ENCODE data around the gene SNUPN.
"Not testable (repeated sequence)": the region's sequence is repeated elsewhere in the genome, so short reads cannot be mapped to it uniquely, and the experiment has no call there.

SNUPN gene

DNA sequence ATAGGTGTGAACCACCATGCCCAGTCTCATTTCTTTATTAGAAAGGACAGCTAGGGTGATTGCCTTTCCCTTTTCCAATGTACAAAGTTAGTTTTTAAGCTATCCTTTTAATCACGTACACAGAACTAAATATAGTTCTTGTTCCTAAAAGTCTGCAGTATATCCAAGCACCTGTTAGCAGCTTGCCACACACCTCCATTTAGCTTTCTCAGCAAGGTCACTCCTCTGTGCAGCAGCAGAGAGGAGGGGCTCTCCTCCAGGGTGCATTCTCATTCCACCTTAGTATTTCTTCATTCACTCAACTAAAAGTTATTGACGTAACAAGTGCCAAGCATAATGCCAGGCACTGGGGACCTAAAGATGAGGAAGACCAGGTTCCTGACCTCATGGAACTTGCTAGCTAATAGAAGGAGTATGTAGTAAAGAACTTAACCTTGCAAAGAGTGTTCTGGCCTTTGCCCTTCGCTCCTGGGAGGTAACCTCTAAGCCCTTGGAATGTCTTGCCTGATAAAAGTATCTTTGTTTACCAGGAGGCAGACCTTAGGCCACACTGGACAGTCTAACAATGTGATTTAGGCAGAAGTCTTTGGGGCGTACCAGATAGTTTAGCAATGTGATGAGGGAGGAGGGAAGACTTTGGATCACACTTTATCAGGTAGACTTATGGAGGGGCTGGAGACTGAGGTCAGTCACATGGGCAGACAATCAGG, 33.7 kb downstream of the SNUPN start:
- Histone ChIP-seq H3K4me3 (ENCODE audit: extremely low read depth, insufficient read depth, low read length, poor library complexity, severe bottlenecking) (no peak overlapping the region), H3K9me3 (ENCODE audit: control insufficient read depth, low read length) (no peaks in the 10 kb centered on the region), H3K27ac (ENCODE audit: low read depth, low read length, severe bottlenecking) (no peak overlapping the region), H3K36me3 (ENCODE audit: control insufficient read depth, insufficient read depth, low read length) (peaks cover 14% of the 10 kb centered on the region), H3K4me1 (ENCODE audit: control insufficient read depth, insufficient read depth, low read length, poor library complexity, severe bottlenecking) (no peaks in the 10 kb centered on the region)
- WGBS, 2 experiments (ENCODE audit: insufficient coverage in 2 of 2): 91 to 100% methylated on average over 3 to 4 of the region's 4 CpGs

DNA sequence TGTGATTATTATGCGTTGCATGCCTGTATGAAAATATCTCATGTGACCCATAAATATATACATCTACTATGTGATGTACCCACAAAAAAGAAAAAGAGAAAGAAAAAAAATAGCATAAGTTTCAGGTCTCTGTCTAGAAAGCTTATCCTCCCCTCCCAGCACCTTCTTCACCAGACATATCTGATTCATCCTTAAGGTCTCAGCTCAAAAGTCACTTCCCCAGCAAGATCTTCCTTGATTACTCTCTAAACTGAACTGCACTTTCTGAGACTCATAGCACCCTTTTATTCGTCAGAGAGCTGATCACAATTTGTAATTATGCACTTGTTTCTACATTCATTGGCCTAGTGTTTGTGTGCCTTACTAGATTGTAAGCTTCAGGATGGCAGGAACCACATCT, 35.3 kb downstream of the SNUPN start:
- no peak overlapping the region for H3K27ac ChIP-seq (ENCODE audit: low read depth, low read length, severe bottlenecking)
- H3K36me3 ChIP-seq (ENCODE audit: control insufficient read depth, insufficient read depth, low read length): peaks cover 7% of the 10 kb centered on the region
- H3K9me3 ChIP-seq (ENCODE audit: control insufficient read depth, low read length): no peaks in the 10 kb centered on the region
- H3K4me3 ChIP-seq (ENCODE audit: extremely low read depth, insufficient read depth, low read length, poor library complexity, severe bottlenecking): no peak overlapping the region
- no peaks in the 10 kb centered on the region for H3K4me1 ChIP-seq (ENCODE audit: control insufficient read depth, insufficient read depth, low read length, poor library complexity, severe bottlenecking)
- WGBS, 2 experiments (ENCODE audit: insufficient coverage in 2 of 2): 100% methylated on average over 1 of the region's 2 CpGs; no CpG with 5 or more reads in 1 of the 2 experiments

DNA sequence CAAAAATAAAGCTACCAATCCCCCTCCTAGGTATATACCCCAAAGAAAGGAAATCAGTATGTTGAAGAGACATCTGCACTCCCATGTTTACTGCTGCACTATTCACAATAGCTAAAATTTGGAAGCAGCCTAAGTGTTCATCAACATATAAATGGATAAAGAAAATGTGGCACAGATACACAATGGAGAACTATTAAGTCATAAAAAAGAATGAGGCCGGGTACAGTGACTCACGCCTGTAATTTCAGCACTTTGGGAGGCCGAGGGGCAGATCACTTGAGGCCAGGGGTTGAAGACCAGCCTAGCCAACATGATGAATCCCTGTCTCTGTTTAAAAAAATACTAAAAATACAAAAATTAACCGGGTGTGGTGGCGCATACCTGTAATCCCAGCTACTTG, 36.5 kb downstream of the SNUPN start:
- Histone ChIP-seq H3K27ac (ENCODE audit: low read depth, low read length, severe bottlenecking) (no peak overlapping the region), H3K4me1 (ENCODE audit: control insufficient read depth, insufficient read depth, low read length, poor library complexity, severe bottlenecking) (no peaks in the 10 kb centered on the region), H3K9me3 (ENCODE audit: control insufficient read depth, low read length) (no peaks in the 10 kb centered on the region), H3K36me3 (ENCODE audit: control insufficient read depth, insufficient read depth, low read length) (peaks cover 7% of the 10 kb centered on the region), H3K4me3 (ENCODE audit: extremely low read depth, insufficient read depth, low read length, poor library complexity, severe bottlenecking) (no peak overlapping the region)
- WGBS, 2 experiments (ENCODE audit: insufficient coverage in 2 of 2): 91 to 92% methylated on average over 5 of the region's 5 CpGs

GRCh38 chr15:75586422-75586821, 39.1 kb downstream of the SNUPN start:
- H3K4me3 ChIP-seq (ENCODE audit: extremely low read depth, insufficient read depth, low read length, poor library complexity, severe bottlenecking); H3K36me3 ChIP-seq (ENCODE audit: control insufficient read depth, insufficient read depth, low read length): not testable (repeated sequence)
- 83 to 90% methylated on average over 1 of the region's 5 CpGs for WGBS, 2 experiments (ENCODE audit: insufficient coverage in 2 of 2)

DNA sequence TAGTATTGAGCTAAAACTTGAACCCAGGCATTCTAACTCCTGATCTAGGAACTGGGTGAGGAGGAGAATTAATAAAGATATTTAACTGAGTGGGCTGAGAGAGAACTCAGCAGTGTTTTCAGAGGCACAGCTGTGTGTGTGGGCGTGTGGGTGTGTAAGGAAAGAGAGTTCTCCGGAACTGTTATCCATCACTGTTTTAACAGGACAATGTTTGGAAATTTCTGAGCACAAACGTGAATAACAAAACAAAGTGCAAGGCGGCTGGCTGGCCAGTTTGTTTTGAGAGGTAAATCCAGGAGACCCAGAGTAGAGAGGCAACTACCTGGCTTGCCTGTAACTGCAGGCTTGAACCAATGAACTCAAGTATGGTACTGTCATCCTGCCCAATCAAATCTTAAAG, 41.4 kb downstream of the SNUPN start:
- Histone ChIP-seq H3K9me3 (ENCODE audit: control insufficient read depth, low read length) (no peaks in the 10 kb centered on the region), H3K27ac (ENCODE audit: low read depth, low read length, severe bottlenecking) (no peak overlapping the region)
- 77 to 86% methylated on average over 4 of the region's 4 CpGs for WGBS, 2 experiments (ENCODE audit: insufficient coverage in 2 of 2)

More at GRCh38 chr15:75586422-75586821, 39.1 kb downstream of the SNUPN start:
- not testable (repeated sequence) for H3K9me3 ChIP-seq (ENCODE audit: control insufficient read depth, low read length); H3K27ac ChIP-seq (ENCODE audit: low read depth, low read length, severe bottlenecking); H3K4me1 ChIP-seq (ENCODE audit: control insufficient read depth, insufficient read depth, low read length, poor library complexity, severe bottlenecking)

DNA sequence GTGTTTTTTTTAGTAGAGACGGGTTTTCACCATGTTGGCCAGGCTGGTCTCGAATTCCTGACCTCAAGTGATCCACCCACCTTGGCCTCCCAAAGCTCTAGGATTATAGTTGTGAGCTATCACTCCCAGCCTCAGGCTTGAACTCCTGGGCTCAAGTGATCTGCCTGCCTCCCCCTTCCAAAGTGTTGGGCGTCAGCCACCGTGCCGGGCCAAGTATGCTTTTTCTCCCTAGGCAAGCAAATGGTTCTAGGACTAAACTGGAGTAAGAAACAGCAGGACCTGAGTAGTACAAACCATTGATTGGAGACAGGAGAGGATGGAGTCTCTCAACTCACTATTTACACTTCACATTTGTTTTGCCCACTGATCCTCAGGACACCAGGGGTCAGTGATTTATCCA, 41.8 kb downstream of the SNUPN start:
- 90 to 93% methylated on average over 2 to 3 of the region's 5 CpGs for WGBS, 2 experiments (ENCODE audit: insufficient coverage in 2 of 2)

More for the DNA sequence above, 41.4 kb downstream of the SNUPN start:
- no peak overlapping the region for H3K4me3 ChIP-seq (ENCODE audit: extremely low read depth, insufficient read depth, low read length, poor library complexity, severe bottlenecking)
- no peaks in the 10 kb centered on the region for H3K4me1 ChIP-seq (ENCODE audit: control insufficient read depth, insufficient read depth, low read length, poor library complexity, severe bottlenecking)
- H3K36me3 ChIP-seq (ENCODE audit: control insufficient read depth, insufficient read depth, low read length): peaks cover 4% of the 10 kb centered on the region

GRCh38 chr15:75582943-75583342, 42.6 kb downstream of the SNUPN start:
- not testable (repeated sequence) for H3K4me1 ChIP-seq (ENCODE audit: control insufficient read depth, insufficient read depth, low read length, poor library complexity, severe bottlenecking); H3K27ac ChIP-seq (ENCODE audit: low read depth, low read length, severe bottlenecking); H3K4me3 ChIP-seq (ENCODE audit: extremely low read depth, insufficient read depth, low read length, poor library complexity, severe bottlenecking); H3K36me3 ChIP-seq (ENCODE audit: control insufficient read depth, insufficient read depth, low read length); H3K9me3 ChIP-seq (ENCODE audit: control insufficient read depth, low read length)
- WGBS, 2 experiments (ENCODE audit: insufficient coverage in 2 of 2): 94 to 100% methylated on average over 2 to 5 of the region's 5 CpGs

More for the DNA sequence above, 41.8 kb downstream of the SNUPN start:
- Histone ChIP-seq H3K36me3 (ENCODE audit: control insufficient read depth, insufficient read depth, low read length) (peaks cover 4% of the 10 kb centered on the region), H3K9me3 (ENCODE audit: control insufficient read depth, low read length) (no peaks in the 10 kb centered on the region), H3K4me3 (ENCODE audit: extremely low read depth, insufficient read depth, low read length, poor library complexity, severe bottlenecking) (no peak overlapping the region), H3K27ac (ENCODE audit: low read depth, low read length, severe bottlenecking) (no peak overlapping the region), H3K4me1 (ENCODE audit: control insufficient read depth, insufficient read depth, low read length, poor library complexity, severe bottlenecking) (no peaks in the 10 kb centered on the region)

DNA sequence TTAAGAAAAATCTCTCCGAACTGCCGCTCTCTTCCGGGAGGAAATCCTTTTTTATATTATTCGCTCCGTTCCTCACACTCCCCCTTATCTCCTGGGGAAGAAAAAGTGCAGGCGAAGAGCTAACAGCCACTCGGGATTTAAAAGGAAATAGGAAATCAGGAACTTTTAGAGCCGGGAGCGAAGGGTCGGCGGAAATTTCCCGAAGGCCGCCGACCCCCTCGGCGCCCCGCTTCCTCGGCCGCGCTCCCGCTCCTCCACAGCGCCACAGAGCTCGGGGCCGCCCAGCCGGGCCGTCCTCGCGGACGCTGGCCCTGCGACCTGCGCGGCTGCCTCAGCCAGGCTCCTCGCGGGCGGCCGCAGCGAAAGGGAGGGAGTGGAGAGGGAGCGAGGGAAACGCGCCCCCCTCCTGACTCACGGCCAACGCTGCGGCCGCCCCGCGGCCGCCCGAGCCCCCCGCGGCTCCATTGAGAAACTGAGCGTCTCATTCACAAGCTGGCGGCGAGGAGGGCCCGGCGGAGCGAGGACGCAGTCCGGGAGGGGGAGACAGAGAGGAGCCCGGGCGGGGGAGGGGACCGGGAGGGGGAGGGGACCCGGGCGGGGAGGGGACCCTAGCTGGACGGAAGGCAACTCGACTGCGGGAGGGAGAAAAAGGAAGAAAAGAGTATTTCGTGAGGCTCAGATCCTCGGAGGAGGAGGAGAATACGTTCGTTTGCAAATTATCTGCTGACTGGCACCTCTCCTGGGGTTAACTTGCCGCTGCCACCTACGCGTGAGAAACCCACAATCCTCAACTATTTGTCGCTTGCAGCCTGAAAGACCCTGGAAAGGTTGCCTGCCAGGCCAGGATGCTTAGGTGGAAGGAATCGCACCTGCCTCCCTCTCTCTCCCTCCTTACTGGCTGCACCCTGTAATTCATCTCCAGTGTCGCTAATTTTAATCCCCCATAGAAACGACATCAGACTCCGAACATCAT, 46.3 kb downstream of the SNUPN start, which contains the start of gene PTPN9:
TSS of gene PTPN9 (minus strand) at position 368 of the 973 bp plus-strand sequence. CDS start 539 bp downstream, outside the sequence.
- Histone ChIP-seq H3K4me1 (ENCODE audit: control insufficient read depth, insufficient read depth, low read length, poor library complexity, severe bottlenecking) (peaks cover 3% of the 10 kb centered on the region), H3K9me3 (ENCODE audit: control insufficient read depth, low read length) (no peaks in the 10 kb centered on the region), H3K4me3 (ENCODE audit: extremely low read depth, insufficient read depth, low read length, poor library complexity, severe bottlenecking) (peak within 1 kb of the TSS; percentile 77), H3K36me3 (ENCODE audit: control insufficient read depth, insufficient read depth, low read length) (peaks cover 15% of the 10 kb centered on the region), H3K27ac (ENCODE audit: low read depth, low read length, severe bottlenecking) (peak within 1 kb of the TSS; percentile 87)
- WGBS, 2 experiments (ENCODE audit: insufficient coverage in 2 of 2): 2 to 3% methylated on average over 31 to 47 of the region's 78 CpGs

DNA sequence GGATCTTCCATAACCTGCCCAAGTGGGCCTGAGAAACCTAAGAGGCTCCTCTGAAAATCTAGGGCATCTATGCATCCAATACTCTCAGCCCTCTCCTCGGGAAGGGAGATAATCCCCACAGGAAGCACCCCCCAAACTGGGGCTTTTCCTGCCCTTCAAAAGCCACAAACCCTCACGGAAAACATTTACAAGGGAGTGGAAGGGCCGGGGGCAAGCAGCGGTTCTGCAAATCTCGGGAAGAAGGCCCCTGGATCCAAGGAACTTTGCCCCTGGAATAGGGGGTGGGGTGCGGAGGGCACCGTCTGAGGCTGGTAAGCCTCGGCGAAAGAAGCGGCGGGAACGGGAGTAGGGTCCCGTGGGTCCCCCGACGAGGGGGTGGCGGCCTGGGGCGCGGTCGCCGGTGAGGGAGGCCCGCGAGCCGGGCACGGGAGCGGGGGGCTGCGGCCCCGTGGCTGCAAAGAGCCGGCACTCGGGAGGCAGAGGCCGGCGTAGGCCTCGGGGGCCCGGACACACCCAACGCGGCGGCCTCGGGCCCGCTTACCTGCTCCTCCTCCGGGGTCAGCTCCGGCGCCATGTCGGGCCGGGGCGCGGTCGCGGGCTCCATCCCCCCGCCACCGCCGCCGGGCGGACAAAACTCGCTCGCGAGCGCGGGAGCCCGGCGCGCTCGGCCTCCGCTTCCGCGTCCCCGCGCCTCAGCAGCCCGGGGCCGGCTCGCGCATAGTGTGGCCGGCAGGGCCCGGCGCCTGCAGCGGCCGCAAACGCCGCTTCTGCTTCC, 47.2 kb downstream of the SNUPN start:
- peaks cover 21% of the 10 kb centered on the region for H3K36me3 ChIP-seq (ENCODE audit: control insufficient read depth, insufficient read depth, low read length)
- H3K4me1 ChIP-seq (ENCODE audit: control insufficient read depth, insufficient read depth, low read length, poor library complexity, severe bottlenecking): peaks cover 3% of the 10 kb centered on the region
- 0% methylated on average over 65 to 73 of the region's 77 CpGs for WGBS, 2 experiments (ENCODE audit: insufficient coverage in 2 of 2)
- peak overlapping the region; percentile 87 for H3K27ac ChIP-seq (ENCODE audit: low read depth, low read length, severe bottlenecking)
- peak overlapping the region; percentile 77 for H3K4me3 ChIP-seq (ENCODE audit: extremely low read depth, insufficient read depth, low read length, poor library complexity, severe bottlenecking)
- no peaks in the 10 kb centered on the region for H3K9me3 ChIP-seq (ENCODE audit: control insufficient read depth, low read length)
